CD4-positive, alpha-beta T cell (primary cell): ENCODE data around the gene EPS8L2. TPM values are rescaled to one million over a fixed set of nuclear protein-coding genes. Genes with fewer than 3 reads are reported as not detected.

Source experiments
- ATAC-seq: fragments of 200-7000 bp; cut with Tn5 transposase; one replicate; pipeline ENCODE4 v1.10.0; 2022; ENCODE audit warnings: mild to moderate bottlenecking; ENCODE audit not compliant: poor library complexity
- CTCF ChIA-PET: fragments of 350-600 bp; sonication (Branson Sonifier 250); formaldehyde crosslinking; loops from one replicate; lab custom pipeline; 2021; ENCODE audit warnings: antibody characterized with exemption, inconsistent platforms; lab: Charles Lee
- POLR2A ChIA-PET: fragments of 350-600 bp; sonication (Branson Sonifier 250); formaldehyde crosslinking; loops from one replicate; lab custom pipeline; 2021; ENCODE audit warnings: antibody characterized with exemption, inconsistent platforms; lab: Charles Lee
- DNase-seq, 14 experiments: peaks; one replicate each; pipeline ENCODE4 v3.0.0-alpha.2; 2013 to 2020; ENCODE audit warnings: mixed read lengths in 2 of 14
- H3K27ac ChIP-seq, 2 donors: one replicate each; pipeline versions ENCODE4 v1.5.1 to v1.7.0; 2013; ENCODE audit warnings: low read length in 2 of 2, low read depth in 1 of 2, mild to moderate bottlenecking in 1 of 2
- H3K27me3 ChIP-seq, 2 experiments: 1 replicate in 1 of 2; 2 replicates in 1 of 2; pipeline versions ENCODE4 v1.6.1 to v1.7.0; 2013; ENCODE audit warnings: low read length in 2 of 2, control low read depth in 1 of 2, mild to moderate bottlenecking in 1 of 2, moderate library complexity in 1 of 2; ENCODE audit not compliant: insufficient read depth in 2 of 2, control insufficient read depth in 1 of 2
- H3K36me3 ChIP-seq: one replicate; pipeline ENCODE4 v1.6.1; 2013; ENCODE audit warnings: low read length, control low read depth; ENCODE audit not compliant: insufficient read depth
- H3K4me1 ChIP-seq: one replicate; pipeline ENCODE4 v1.6.1; 2013; ENCODE audit warnings: low read length, control low read depth; ENCODE audit not compliant: insufficient read depth
- H3K4me3 ChIP-seq: one replicate; pipeline ENCODE4 v1.5.1; 2013; ENCODE audit warnings: mild to moderate bottlenecking, low read length, moderate library complexity
- H3K9me3 ChIP-seq, 2 experiments: 1 replicate in 1 of 2; 2 replicates in 1 of 2; pipeline versions ENCODE4 v1.6.1 to v1.7.0; 2013; ENCODE audit warnings: low read length in 2 of 2, mild to moderate bottlenecking in 2 of 2, control low read depth in 1 of 2, moderate library complexity in 1 of 2; ENCODE audit not compliant: control insufficient read depth in 1 of 2, insufficient read depth in 1 of 2
- H3K27ac Mint-ChIP-seq: one replicate; pipeline ENCODE4 v1.8.0; 2020; ENCODE audit warnings: mixed read lengths
- H3K27me3 Mint-ChIP-seq: one replicate; pipeline ENCODE4 v1.8.0; 2021; ENCODE audit warnings: mixed read lengths
- H3K36me3 Mint-ChIP-seq: one replicate; pipeline ENCODE4 v1.8.0; 2021; ENCODE audit warnings: low read depth, mixed read lengths
- H3K4me1 Mint-ChIP-seq: one replicate; pipeline ENCODE4 v1.8.0; 2021; ENCODE audit warnings: low read depth, mixed read lengths
- H3K4me3 Mint-ChIP-seq: one replicate; pipeline ENCODE4 v1.8.0; 2020; ENCODE audit warnings: mild to moderate bottlenecking, mixed read lengths
- H3K9me3 Mint-ChIP-seq: one replicate; pipeline ENCODE4 v1.8.0; 2020; ENCODE audit warnings: mixed read lengths
- intact Hi-C, 2 experiments: fragments of 100-400 bp; cut with DNase I in 1 of 2; cut with micrococcal nuclease in 1 of 2; formaldehyde crosslinking; loops; one replicate each; pipeline versions ENCODE4 v1.15.1 to v1.9.0; 2023 to 2025; cut with DNase I, micrococcal nuclease
- total RNA-seq, 174 experiments: library from RNA in 2 of 174; stranded (reverse) in 2 of 174; gene quantifications; one replicate each; pipeline ENCODE4 v1.2.3 and lab custom pipeline; 2021 to 2026
- TF ChIP-seq, protein P1 (sequence below): fragments of 200-600 bp; IDR thresholded peaks from one replicate; pipeline ENCODE4 v1.8.0; 2022; ENCODE audit warnings: antibody characterized with exemption, mild to moderate bottlenecking

Gene EPS8L2
- total RNA-seq, 2 experiments from 2014 or later, result 3.5 to 4.0 TPM

DNA sequence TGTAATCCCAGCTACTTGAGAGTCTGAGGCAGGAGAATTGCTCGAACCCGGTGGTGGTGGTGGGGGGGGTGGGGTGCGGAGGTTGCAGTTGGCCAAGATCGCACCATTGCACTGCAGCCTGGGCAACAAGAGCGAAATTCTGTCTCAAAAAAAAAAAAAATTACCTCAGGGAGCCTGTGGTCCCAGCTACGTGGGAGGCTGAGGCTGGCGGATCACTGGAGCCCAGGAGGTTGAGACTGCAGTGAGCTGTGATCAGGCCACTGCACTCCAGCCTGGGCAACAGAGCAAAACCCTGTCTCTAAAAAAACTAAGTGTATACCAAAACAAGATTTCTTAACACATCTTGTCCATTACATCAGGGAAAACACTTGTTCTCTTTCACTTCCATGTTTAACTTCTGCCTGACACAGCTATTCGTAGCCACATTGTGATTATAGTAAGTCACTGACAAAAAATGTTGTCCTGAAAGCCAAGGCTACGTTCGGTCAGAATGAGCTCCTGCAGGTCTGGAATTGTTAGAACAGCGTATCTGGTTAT lies 9.0 kb upstream of the EPS8L2 start:
- DNase-seq, result peak in 1 of 14 experiments; percentile 37
- H3K27ac ChIP-seq, result no peak overlapping the region
- peak overlapping the region; percentile 74 for H3K27ac Mint-ChIP-seq
- ChIA-PET POLR2A (interaction anchor here (1.1 to 3.9 kb wide), 7 partner anchors 8 to 160 kb away, joined by 4 to 41 read pairs (median 15); partner anchors contain the start of genes LRRC56 and PHRF1), CTCF (interaction anchor here (0.6 to 2.6 kb wide), 4 partner anchors 26 to 142 kb away, joined by 3 to 16 read pairs (median 6); no protein-coding TSS in a partner anchor)
- H3K36me3 Mint-ChIP-seq, result peaks cover 10% of the 10 kb centered on the region
- no peaks in the 10 kb centered on the region for H3K9me3 ChIP-seq
- peak overlapping the region; percentile 68 for H3K4me3 Mint-ChIP-seq
- no peak overlapping the region for H3K4me3 ChIP-seq
- no peak for ATAC-seq
- H3K36me3 ChIP-seq, result peaks cover 4% of the 10 kb centered on the region
- no peaks in the 10 kb centered on the region for H3K27me3 ChIP-seq
- TF ChIP-seq, protein P1, sequence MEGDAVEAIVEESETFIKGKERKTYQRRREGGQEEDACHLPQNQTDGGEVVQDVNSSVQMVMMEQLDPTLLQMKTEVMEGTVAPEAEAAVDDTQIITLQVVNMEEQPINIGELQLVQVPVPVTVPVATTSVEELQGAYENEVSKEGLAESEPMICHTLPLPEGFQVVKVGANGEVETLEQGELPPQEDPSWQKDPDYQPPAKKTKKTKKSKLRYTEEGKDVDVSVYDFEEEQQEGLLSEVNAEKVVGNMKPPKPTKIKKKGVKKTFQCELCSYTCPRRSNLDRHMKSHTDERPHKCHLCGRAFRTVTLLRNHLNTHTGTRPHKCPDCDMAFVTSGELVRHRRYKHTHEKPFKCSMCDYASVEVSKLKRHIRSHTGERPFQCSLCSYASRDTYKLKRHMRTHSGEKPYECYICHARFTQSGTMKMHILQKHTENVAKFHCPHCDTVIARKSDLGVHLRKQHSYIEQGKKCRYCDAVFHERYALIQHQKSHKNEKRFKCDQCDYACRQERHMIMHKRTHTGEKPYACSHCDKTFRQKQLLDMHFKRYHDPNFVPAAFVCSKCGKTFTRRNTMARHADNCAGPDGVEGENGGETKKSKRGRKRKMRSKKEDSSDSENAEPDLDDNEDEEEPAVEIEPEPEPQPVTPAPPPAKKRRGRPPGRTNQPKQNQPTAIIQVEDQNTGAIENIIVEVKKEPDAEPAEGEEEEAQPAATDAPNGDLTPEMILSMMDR, result no peak
- intact Hi-C loops, result loop anchor here (1.0 to 10.0 kb wide), 3 partner anchors 30 to 132 kb away; partner anchors contain the start of genes SLC25A22 (in 2 of the 2), LMNTD2 (in 1 of the 2) and RASSF7 (in 1 of the 2)
- no peaks in the 10 kb centered on the region for H3K9me3 Mint-ChIP-seq
- peaks cover 38% of the 10 kb centered on the region for H3K4me1 Mint-ChIP-seq
- no peaks in the 10 kb centered on the region for H3K27me3 Mint-ChIP-seq
- H3K4me1 ChIP-seq, result peaks cover 56% of the 10 kb centered on the region

GRCh38 chr11:697811-698311 lies 8.2 kb upstream of the EPS8L2 start:
- TF ChIP-seq, protein P1, result no peak
- H3K4me3 Mint-ChIP-seq, result peak overlapping the region; percentile 78
- H3K9me3 ChIP-seq, result no peaks in the 10 kb centered on the region
- H3K4me3 ChIP-seq, result no peak overlapping the region
- H3K27ac ChIP-seq, result no peak overlapping the region
- no peaks in the 10 kb centered on the region for H3K9me3 Mint-ChIP-seq
- peak overlapping the region; percentile 74 for H3K27ac Mint-ChIP-seq
- H3K4me1 Mint-ChIP-seq, result peaks cover 29% of the 10 kb centered on the region
- peaks cover 4% of the 10 kb centered on the region for H3K36me3 Mint-ChIP-seq
- ATAC-seq (no peak), DNase-seq (peak in 1 of 14 experiments; percentile 35)
- ChIA-PET CTCF (interaction anchor here (0.6 to 1.2 kb wide), 2 partner anchors 86 to 143 kb away, joined by 3 read pairs; no protein-coding TSS in a partner anchor), POLR2A (interaction anchor here (1.1 to 3.9 kb wide), 2 partner anchors 29 to 161 kb away, joined by 4 to 41 read pairs; partner anchors contain the start of gene LRRC56)
- no peaks in the 10 kb centered on the region for H3K27me3 ChIP-seq
- peaks cover 52% of the 10 kb centered on the region for H3K4me1 ChIP-seq
- intact Hi-C loops, result loop anchor here (5.0 to 10.0 kb wide), 2 partner anchors 99 to 133 kb away; partner anchors contain the start of genes SLC25A22 (in 2 of the 2), LMNTD2 (in 1 of the 2) and RASSF7 (in 1 of the 2)
- peaks cover 8% of the 10 kb centered on the region for H3K36me3 ChIP-seq
- H3K27me3 Mint-ChIP-seq, result no peaks in the 10 kb centered on the region

- Histone ChIP-seq H3K9me3 (no peaks in the 10 kb centered on the region), H3K4me1 (peaks cover 49% of the 10 kb centered on the region), H3K27ac (no peak overlapping the region), H3K27me3 (no peaks in the 10 kb centered on the region), H3K36me3 (peaks cover 8% of the 10 kb centered on the region), H3K4me3 (no peak overlapping the region)
- H3K4me3 Mint-ChIP-seq, result peak overlapping the region; percentile 78
- ChIA-PET CTCF (interaction anchor here (0.6 to 1.2 kb wide), 2 partner anchors 85 to 144 kb away, joined by 3 read pairs; no protein-coding TSS in a partner anchor), POLR2A (no interaction called here)
- H3K9me3 Mint-ChIP-seq, result no peaks in the 10 kb centered on the region
- no peak for ATAC-seq
- H3K27me3 Mint-ChIP-seq, result no peaks in the 10 kb centered on the region
- peak in 1 of 14 experiments; percentile 37 for DNase-seq
- TF ChIP-seq, protein P1, result no peak
- H3K36me3 Mint-ChIP-seq, result no peaks in the 10 kb centered on the region
- H3K27ac Mint-ChIP-seq, result peak overlapping the region; percentile 74
- peaks cover 24% of the 10 kb centered on the region for H3K4me1 Mint-ChIP-seq
- intact Hi-C loops, result loop anchor here (5.0 to 10.0 kb wide), 2 partner anchors 99 to 134 kb away; partner anchors contain the start of genes SLC25A22 (in 2 of the 2), LMNTD2 (in 1 of the 2) and RASSF7 (in 1 of the 2)
These were observed 7.4 kb upstream of the EPS8L2 start for GRCh38 chr11:698493-699115.
